Left renal cortex interstitium (tissue), 4 donors: ENCODE results near the gene ACER2. TPM values are rescaled to one million over a fixed set of nuclear protein-coding genes. Genes with fewer than 3 reads are reported as not detected.
"Not testable (repeated sequence)": the region's sequence is repeated elsewhere in the genome, so short reads cannot be mapped to it uniquely, and the experiment has no call there.

Source experiments
- DNase-seq, 4 donors: peaks; one replicate each; pipeline ENCODE4 v3.0.0-alpha.2; 2013; ENCODE audit warnings: low read depth in 4 of 4, low spot score in 2 of 4, missing footprints in 1 of 4
- polyA plus RNA-seq, 4 donors: library from polyadenylated mRNA; unstranded; fragments of 120-200 nt; gene quantifications; one replicate each; pipeline ENCODE4 v1.2.1, GENCODE V29; 2013; ENCODE audit not compliant: insufficient read length in 4 of 4

The ACER2 gene
- 10 to 100 TPM in 3 of 4 donors, 1 to 10 TPM in 1; 6.9 to 17.7 (median 12.9) TPM for polyA plus RNA-seq

DNA sequence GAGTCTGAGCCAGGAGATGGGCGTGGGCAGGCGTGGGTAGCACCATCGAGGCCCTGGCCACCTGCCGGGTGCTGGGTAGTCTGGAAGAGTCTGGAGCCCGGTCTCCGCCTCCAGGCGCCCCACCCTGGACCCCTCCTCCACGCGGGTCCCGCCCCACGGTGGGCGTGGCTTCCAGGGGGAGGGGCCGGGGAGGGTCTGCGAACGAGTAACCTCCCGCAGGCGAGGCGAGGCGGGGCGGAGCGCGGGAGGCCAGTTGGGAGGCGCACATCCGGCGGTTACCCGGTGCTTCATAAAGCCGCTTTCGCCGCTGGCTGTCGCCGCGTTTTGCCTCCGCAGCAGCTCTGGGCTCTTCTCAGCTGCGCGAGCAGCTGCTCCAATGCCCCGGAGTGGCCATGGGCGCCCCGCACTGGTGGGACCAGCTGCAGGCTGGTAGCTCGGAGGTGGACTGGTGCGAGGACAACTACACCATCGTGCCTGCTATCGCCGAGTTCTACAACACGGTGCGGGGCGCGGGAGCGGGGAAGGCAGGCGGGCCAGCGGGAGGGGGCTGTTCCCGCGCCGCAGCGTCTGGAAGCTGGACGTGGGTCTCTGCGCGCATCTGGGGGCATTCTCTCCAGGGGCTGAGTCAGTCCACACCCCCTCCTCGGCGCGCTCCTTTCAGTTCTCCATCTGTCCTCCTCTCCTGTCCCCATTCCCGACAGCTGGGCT is at the start of gene ACER2:
Gene ACER2 (plus strand): TSS at position 317 of the 708 bp plus-strand sequence. CDS start 76 bp downstream, at position 393.
- DNase-seq, result peak; percentile 64 to 88 (median 82)

DNA sequence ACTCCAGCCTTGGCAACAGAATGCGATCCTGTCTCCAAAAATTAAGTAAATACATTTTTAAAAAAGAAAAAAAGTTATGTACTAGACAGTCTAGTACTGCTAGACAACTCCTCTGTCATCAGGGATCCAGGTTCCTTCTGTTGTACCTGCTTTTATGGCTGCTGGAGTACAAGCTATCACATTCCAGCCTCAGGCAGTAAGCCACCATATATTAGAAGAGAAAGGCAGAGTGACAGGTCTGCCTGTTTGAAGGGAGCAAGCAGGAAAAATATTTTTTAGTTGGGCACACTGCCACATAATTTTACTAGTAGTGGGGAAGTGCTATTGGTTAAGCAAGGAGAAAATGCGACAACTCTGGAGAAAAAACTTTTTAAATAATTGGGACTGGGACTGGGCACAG is 39.7 kb upstream of the ACER2 start:
- no peak for DNase-seq

DNA sequence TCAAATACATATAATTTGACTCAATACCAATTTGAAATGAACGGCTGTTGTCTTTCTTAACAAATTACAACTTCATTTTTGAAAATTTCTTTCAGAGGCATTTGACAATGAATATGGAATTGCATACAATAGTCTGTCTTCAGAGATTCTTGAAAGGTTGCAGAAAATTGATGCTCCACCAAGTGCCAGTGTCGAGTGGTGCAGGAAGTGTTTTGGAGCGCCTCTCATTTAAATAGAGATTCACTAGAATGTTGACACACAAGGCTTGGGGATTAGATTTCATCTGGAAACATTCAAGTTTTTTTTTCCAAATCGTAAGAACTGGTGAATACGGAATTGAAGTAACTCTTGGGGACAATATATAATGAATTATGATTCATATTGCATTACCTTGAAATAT is 36.9 kb upstream of the ACER2 start:
- DNase-seq, result no peak

GRCh38 chr9:19372567-19372966 is 36.2 kb upstream of the ACER2 start:
- DNase-seq, result no peak

- DNase-seq, result no peak
Measured at GRCh38 chr9:19373527-19373926, 35.3 kb upstream of the ACER2 start.

- DNase-seq, result no peak
Measured at GRCh38 chr9:19375538-19375937, 33.3 kb upstream of the ACER2 start.

DNA sequence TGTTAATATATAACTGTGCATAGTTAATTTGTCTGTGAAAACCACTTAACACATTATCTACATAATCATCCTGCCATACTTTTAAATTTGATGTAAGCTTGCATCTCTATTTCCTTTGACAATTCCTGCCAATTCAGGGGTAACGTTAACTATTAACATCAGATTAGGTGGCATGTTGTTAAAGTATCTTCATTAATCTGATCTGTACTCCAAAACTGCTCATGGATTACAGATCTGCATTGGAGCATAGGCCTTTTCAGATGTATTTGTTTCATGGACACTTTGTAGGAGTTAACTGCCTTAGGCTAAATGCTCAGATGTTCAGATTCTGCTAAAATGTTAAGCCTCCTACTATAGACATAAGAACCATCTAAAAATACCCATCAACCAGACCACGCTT is 31.9 kb upstream of the ACER2 start:
- DNase-seq, result no peak

DNA sequence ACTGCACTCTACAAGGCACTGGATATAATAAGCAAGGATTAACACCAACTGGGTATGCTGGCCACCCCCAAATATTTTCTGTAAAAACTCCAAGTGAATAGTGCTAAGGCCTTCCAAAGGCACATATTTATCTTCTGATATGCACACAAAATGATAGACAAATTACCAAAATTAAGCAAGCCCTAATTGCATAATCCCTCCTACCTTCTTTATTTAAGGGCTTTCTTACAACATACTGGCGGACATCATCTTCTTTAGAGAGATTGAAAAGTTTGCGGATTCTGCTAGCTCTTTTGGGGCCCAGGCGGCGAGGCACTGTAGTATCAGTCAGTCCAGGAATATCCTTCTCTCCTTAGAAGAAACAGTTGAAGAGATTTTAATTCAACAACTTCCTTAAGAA is 30.6 kb upstream of the ACER2 start:
- no peak for DNase-seq

GRCh38 chr9:19378647-19379046 is 30.2 kb upstream of the ACER2 start:
- no peak for DNase-seq

DNA sequence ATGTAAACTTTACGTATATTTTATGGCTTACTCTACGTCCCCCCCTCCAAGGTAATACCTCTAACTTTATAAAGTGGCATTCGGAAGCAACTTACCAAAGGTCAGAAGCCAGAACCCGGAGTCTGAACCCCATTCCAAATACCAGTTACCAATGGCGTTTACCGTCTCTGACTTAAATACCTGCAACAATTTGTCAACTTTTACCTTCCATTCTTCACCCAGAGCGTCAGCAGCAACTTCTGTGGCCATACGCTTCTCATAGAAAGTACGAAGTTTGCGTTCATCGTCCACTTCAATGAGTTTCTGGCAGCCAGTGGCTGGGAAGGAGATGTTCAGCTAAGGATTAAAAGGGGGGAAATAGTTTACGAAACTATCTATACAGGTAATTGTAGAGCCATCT is 29.5 kb upstream of the ACER2 start:
- DNase-seq, result no peak

GRCh38 chr9:19379697-19380046 is 29.1 kb upstream of the ACER2 start:
- peak in 1 of 4 donors; percentile 34 for DNase-seq

GRCh38 chr9:19380826-19381075 is 28.1 kb upstream of the ACER2 start:
- no peak for DNase-seq

DNA sequence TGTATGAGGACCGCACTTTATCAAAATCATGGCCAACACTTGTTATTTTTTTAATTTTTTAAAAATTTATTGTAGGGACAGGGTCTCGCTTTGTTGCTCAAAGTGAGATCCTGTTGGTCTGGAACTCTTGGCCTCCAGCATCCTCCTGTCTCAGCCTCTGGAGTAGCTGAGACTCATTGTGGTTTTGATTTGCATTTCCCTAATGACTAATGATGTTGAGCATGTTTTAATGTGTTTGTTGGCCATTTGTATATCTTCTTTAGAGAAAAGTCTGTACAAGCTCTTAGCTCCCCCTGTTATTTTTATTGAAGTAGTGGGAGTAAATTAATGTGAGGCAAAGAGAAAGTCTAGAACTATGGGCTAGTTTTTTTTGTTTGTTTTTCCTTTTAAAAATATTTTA is 27.2 kb upstream of the ACER2 start:
- no peak for DNase-seq

DNA sequence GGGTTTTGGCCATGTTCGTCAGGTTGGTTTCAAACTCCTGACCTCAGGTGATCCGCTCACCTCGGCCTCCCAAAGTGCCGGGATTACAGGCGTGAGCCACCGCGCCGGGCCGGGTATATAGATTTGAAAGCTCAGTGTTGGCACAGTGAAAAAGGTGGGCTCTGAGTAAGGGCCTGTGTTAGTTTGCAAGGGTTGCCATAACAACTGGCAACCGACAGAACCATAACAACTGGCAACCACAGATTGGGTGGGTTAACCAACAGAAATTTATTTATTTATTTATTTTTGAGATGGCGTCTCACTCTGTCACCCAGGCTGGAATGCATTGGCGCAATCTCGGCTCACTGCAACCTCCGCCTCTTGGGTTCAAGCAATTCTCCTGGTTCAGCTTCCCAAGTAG is 23.6 kb upstream of the ACER2 start:
- not testable (repeated sequence) for DNase-seq

GRCh38 chr9:19385786-19386501 is 22.9 kb upstream of the ACER2 start:
- no peak for DNase-seq

DNA sequence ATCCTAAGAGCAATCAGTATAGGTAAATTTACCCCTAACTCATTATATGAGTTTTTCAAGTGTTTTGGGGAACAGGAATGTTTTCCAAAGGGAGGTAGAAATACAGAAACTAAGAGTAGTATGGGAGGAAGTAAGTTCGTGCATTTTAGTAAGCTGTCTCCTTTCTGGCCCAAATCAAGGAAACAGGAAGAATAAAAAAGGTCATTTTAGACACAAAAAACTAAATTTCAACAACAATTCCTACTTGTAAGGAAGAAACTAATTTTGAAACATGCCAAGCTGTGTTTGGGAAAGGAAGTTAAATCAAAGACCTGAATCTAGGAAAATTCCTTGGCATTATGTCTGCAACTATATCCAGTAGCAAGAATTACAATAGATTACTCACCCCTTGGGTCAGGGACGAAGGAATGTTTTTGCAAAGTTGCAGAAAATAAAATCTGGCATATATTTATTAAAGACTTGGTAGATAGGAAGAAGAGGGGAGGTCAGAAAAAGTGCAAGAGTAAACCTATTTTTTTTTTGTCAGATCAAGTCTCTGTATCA is 22.2 kb upstream of the ACER2 start:
- no peak for DNase-seq

DNA sequence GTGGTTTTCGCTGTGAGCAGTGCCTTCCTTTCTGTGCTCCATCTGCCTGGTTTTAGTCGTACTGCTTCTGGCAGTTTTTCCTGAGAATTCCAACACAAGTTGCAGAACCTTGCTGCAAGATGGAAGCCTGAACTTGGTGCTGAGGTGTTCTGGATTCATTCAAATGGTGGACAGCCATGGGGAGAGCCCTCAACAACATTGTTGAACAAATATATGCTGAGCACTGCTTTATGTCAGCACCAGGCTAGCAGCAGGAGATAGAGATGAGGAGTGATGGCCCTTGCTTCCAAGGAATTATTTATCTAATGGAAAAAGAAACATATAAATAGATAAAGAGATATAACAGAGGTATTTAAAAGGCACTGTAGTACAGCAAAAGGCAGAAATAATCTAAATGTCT is 21.5 kb upstream of the ACER2 start:
- DNase-seq, result no peak

DNA sequence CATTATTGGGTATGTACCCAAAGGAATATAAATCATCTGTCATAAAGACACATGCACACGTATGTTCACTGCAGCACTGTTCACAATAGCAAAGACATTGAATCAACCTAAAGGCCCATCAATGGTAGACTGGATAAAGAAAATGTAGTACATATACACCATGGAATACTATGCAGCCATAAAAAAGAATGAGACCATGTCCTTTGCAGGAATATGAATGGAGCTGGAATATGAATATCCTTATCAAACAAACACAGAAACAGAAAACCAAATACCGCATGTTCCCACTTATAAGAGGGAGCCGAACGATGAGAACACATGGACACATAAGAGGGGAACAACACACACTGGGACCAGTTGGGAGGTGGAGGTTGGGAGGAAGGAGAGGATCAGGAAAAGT is 19.3 kb upstream of the ACER2 start:
- not testable (repeated sequence) for DNase-seq

- no peak for DNase-seq
Measured at GRCh38 chr9:19397845-19398244, 11.0 kb upstream of the ACER2 start.

DNA sequence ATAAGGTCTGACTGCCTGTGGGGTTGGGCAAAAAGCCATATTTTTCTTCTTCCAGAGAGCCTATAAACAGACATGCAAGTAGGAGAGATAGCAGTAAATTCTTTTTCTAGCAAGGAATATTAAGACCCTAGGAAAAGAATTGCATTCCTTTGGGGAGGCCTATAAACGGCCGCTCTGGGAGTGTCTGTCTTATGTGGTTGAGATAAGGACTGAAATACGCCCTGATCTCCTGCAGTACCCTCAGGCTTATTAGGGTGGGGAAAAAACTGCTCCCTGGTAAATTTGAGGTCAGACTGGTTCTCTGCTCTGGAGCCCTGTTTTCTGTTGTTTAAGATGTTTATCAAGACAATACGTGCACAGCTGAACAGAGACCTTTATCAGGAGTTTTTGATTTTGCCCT is 5.6 kb upstream of the ACER2 start:
- DNase-seq, result not testable (repeated sequence)

DNA sequence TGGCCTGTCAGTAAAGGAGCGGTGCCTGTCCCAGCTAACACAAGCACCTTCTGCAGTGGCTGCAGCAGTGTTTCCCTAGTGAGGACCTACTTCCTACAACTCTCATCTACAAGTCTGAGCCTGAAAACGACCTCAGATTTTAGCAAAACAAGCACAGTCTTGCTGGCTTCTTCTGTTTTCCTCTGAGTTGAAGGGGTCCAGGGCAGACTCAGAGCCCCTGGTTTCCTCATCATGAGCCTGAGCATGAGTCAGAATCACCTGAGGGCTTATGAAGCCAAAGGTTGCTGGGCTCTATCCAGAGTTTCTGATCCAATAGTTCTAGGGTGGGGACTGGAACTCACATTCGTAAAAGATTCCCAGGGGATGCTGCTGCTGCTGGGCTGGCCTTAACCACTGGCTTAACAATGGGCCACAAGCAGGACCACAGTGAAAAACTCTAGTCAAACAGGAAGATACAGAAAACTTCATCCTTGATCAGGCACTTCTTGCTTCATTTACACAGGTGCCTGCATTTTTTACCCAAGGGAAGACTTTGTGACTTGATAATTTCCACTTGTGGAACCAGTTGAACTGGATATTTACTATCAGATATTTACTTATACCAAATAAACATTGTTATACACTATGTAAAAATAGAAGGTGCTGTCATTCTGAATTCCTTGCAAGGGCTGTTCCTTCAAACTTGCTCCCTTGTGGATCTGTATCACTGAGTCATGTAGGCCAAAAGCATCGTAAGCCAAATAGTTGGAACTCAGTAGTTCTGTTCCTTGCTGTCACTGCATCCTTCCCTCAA is 4.3 kb upstream of the ACER2 start:
- no peak for DNase-seq
